GM12878 (cell line): ENCODE measurements around the gene PRRT1. TPM values are rescaled to one million over a fixed set of nuclear protein-coding genes. Genes with fewer than 3 reads are reported as not detected.
"Not testable (repeated sequence)": the region's sequence is repeated elsewhere in the genome, so short reads cannot be mapped to it uniquely, and the experiment has no call there.

ENCODE experiments used
- ATAC-seq: fragments of 200-7000 bp; cut with Tn5 transposase; 3 replicates; pipeline ENCODE4 v1.9.1; 2020; ENCODE audit warnings: mild to moderate bottlenecking, moderate library complexity
- BruUV-seq: library from RNA; stranded (reverse); fragments of 400-500 nt; replicated peaks from 2 replicates; lab custom pipeline; 2021; lab: Mats Ljungman, UMichigan
- CTCF ChIA-PET: fragments of 300-600 bp; sonication (Branson Sonifier 250); formaldehyde crosslinking; extraction: SDS; loops from one replicate; lab custom pipeline; 2021; ENCODE audit warnings: inconsistent platforms; lab: Yijun Ruan, JAX
- POLR2A ChIA-PET: fragments of 350-600 bp; formaldehyde crosslinking; extraction: SDS; loops from one replicate; lab custom pipeline; 2021; ENCODE audit warnings: inconsistent platforms; lab: Charles Lee
- RAD21 ChIA-PET: fragments of 300-600 bp; sonication (Branson Sonifier 250); formaldehyde crosslinking; loops from one replicate; lab custom pipeline; 2023; ENCODE audit warnings: antibody characterized with exemption; ENCODE audit not compliant: unreplicated experiment; lab: Charles Lee
- SMC1A ChIA-PET: fragments of 300-600 bp; sonication (Branson Sonifier 250); formaldehyde crosslinking; loops from one replicate; lab custom pipeline; 2023; ENCODE audit not compliant: unreplicated experiment, uncharacterized antibody; lab: Charles Lee
- DNase-seq: peaks from one replicate; pipeline ENCODE4 v3.0.0-alpha.2; 2011; ENCODE audit warnings: low read depth, low spot score
- FAIRE-seq: peaks from 3 replicates; lab custom pipeline; 2011; peaks lifted over from hg19 to GRCh38; lab: Jason Lieb, UNC
- H2AFZ ChIP-seq: 2 replicates; pipeline ENCODE4 v1.6.0; 2011; ENCODE audit warnings: low read depth, low read length, control low read depth; ENCODE audit not compliant: control insufficient read depth
- H3K27ac ChIP-seq: 2 replicates; pipeline ENCODE4 v1.5.1; 2011; ENCODE audit warnings: control low read depth; ENCODE audit not compliant: control insufficient read depth, insufficient read depth
- H3K27me3 ChIP-seq, 2 experiments: replicated peaks in 1 of 2; 2 replicates each; pipeline versions ENCODE4 v1.6.0 to v1.6.1; 2011; ENCODE audit warnings: low read length in 1 of 2; ENCODE audit not compliant: control insufficient read depth in 2 of 2, insufficient read depth in 2 of 2
- H3K36me3 ChIP-seq, 2 experiments: 2 replicates each; pipeline ENCODE4 v1.5.1; 2011; ENCODE audit warnings: low read length in 1 of 2; ENCODE audit not compliant: control insufficient read depth in 2 of 2, insufficient read depth in 2 of 2
- H3K4me1 ChIP-seq: 2 replicates; pipeline ENCODE4 v1.6.1; 2011; ENCODE audit warnings: mild to moderate bottlenecking, low read length, moderate library complexity, mixed read lengths; ENCODE audit not compliant: control insufficient read depth, insufficient read depth
- H3K4me2 ChIP-seq: 2 replicates; pipeline ENCODE4 v1.6.0; 2011; ENCODE audit warnings: control low read depth; ENCODE audit not compliant: control insufficient read depth, insufficient read depth
- H3K4me3 ChIP-seq: fragments of 200-600 bp; sonication (generic); 2 replicates; pipeline ENCODE4 v1.5.1; 2016
- H3K79me2 ChIP-seq: 2 replicates; pipeline ENCODE4 v1.6.0; 2011; ENCODE audit warnings: low read length; ENCODE audit not compliant: control insufficient read depth, insufficient read depth
- H3K9ac ChIP-seq: 2 replicates; pipeline ENCODE4 v1.8.0; 2011; ENCODE audit warnings: low read length, control low read depth, mixed read lengths; ENCODE audit not compliant: control insufficient read depth, insufficient read depth
- H3K9me3 ChIP-seq: replicated peaks from 3 replicates; pipeline ENCODE4 v1.5.1; 2011; ENCODE audit warnings: mild to moderate bottlenecking, low read length; ENCODE audit not compliant: control insufficient read depth, insufficient read depth
- H4K20me1 ChIP-seq: 2 replicates; pipeline ENCODE4 v1.6.0; 2011; ENCODE audit not compliant: control insufficient read depth, insufficient read depth
- BCLAF1 ChIP-seq: fragments of 450-650 bp; IDR thresholded peaks from 2 replicates; pipeline ENCODE4 v1.6.1; 2017; ENCODE audit warnings: antibody characterized with exemption, mild to moderate bottlenecking, moderate library complexity
- E2F4 ChIP-seq: IDR thresholded peaks from 2 replicates; pipeline ENCODE4 v1.6.1; 2012; ENCODE audit warnings: low read depth, low read length, improper control_type of control experiment
- KAT2A ChIP-seq: conservative IDR thresholded peaks from 2 replicates; pipeline ENCODE4 v1.6.1; 2011; ENCODE audit warnings: low read depth, low read length; ENCODE audit not compliant: control insufficient read depth
- TBL1XR1 ChIP-seq: IDR thresholded peaks from 2 replicates; pipeline ENCODE4 v1.6.1; 2012; ENCODE audit warnings: low read depth, low read length, improper control_type of control experiment
- WGBS: methylation state at CpG from one replicate; pipeline ENCODE4 v1.1.6; 2016; ENCODE audit warnings: low lambda C conversion rate; ENCODE audit not compliant: insufficient replicate concordance, insufficient coverage; ENCODE audit errors: missing lambda C conversion rate; 5-methylcytosine and 5-hydroxymethylcytosine counted together
- in situ Hi-C: fragments of 300-500 bp; cut with MboI; formaldehyde crosslinking; loops from 9 replicates; pipeline ENCODE4 v1.14.3; 2018; ENCODE audit warnings: mixed read lengths
- intact Hi-C: fragments of 100-400 bp; cut with micrococcal nuclease; formaldehyde crosslinking; loops from one replicate; pipeline ENCODE4 v1.14.2; 2022; ENCODE audit not compliant: unreplicated experiment
- polyA plus RNA-seq, 11 experiments: library from polyadenylated mRNA; depleted of rRNA in 4 of 11; unstranded in 6 of 11; stranded (reverse) in 5 of 11; fragments of >200 nt; fragmentation: Nextera tagmentation in 4 of 11; fragmentation: Illumina TruSeq in 1 of 11; extraction: Ambion mirVana in 4 of 11; extraction: Trizol in 1 of 11; gene quantifications; 1 replicate in 1 of 11; 2 replicates in 10 of 11; pipeline versions ENCODE4 v1.2.1 to v1.2.3, GENCODE V29; 2011 to 2016; ENCODE audit warnings: inconsistent platforms in 2 of 11, missing spikeins in 2 of 11, low read depth in 1 of 11
- total RNA-seq, 4 experiments: library from RNA; depleted of rRNA in 3 of 4; stranded (reverse); fragments of >200 nt in 3 of 4; fragmentation: Illumina TruSeq in 1 of 4; extraction: Trizol in 1 of 4; gene quantifications; 2 replicates each; pipeline versions ENCODE4 v1.2.1 to v1.2.3, GENCODE V29; 2013 to 2021

The PRRT1 gene
- total and polyA plus RNA-seq, 10 of the 15 experiments (the other 5 are each of a cell fraction or from before 2014, with no cell fraction given) = 0.04 to 0.15 (median 0.10) TPM; not detected in 6

DNA sequence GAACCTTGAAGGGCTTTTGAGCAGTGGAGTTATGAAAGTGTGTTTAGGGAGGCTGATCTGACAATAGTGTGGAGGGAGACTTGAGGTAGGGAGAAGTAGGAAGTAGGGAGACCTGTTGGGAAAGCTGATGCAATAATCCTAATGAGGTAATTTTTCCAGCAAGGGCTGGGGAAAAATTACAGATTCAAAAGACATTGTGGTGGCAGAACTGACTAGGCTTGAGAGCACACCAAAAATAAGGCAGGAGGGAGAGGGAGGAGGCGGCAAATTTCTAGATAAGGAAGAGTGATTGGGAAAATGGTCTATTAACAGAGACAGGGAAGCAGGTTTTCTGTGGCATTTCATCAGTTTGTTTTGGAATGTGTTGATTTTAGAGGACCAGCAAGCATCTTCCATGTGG, 5.5 kb downstream of the PRRT1 start (continued):
- TF ChIP-seq E2F4 (no peak), TBL1XR1 (no peak), KAT2A (no peak), BCLAF1 (no peak)

DNA sequence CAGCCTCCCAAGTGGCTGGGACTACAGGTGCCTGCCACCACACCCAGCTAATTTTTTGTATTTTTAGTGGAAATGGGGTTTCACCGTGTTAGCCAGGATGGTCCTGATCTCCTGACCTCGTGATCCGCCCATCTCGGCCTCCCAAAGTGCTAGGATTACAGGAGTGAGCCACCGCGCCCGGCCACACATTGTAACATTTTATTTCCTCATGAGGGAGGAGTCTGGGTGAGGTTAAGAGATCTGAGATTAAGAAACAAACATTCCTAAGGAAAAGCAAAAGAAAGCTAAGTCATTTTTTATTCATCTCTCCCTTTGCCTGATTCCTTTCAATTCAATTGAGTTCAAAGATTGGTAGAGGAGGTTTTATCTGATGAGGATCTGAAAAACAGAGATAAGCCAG, 7.5 kb downstream of the PRRT1 start:
- POLR2A ChIA-PET = interaction anchor here (0.6 kb wide), 2 partner anchors 178 to 303 kb away, joined by 3 to 5 read pairs; no protein-coding TSS in a partner anchor
- H3K4me2 ChIP-seq, H3K79me2 ChIP-seq, H2AFZ ChIP-seq, CTCF ChIA-PET, H3K27ac ChIP-seq, in situ Hi-C loops, SMC1A ChIA-PET, ATAC-seq, H3K9ac ChIP-seq, intact Hi-C loops, H3K4me1 ChIP-seq, RAD21 ChIA-PET, DNase-seq, H4K20me1 ChIP-seq, FAIRE-seq, H3K9me3 ChIP-seq, BruUV-seq, H3K4me3 ChIP-seq, H3K36me3 ChIP-seq: not testable (repeated sequence)
- WGBS = 78% methylated on average over 7 of the region's 7 CpGs
- peaks cover 2 to 12% of the 10 kb centered on the region in 2 experiments; a peak in 3 of 4 replicates for H3K27me3 ChIP-seq
